Common myeloid progenitor, CD34-positive (primary cell): ENCODE measurements around the gene LEMD2.
"Not testable (repeated sequence)": the region's sequence is repeated elsewhere in the genome, so short reads cannot be mapped to it uniquely, and the experiment has no call there.

Experiments
- CTCF ChIA-PET: fragments of 350-600 bp; sonication (Branson Sonifier 250); formaldehyde crosslinking; loops from one replicate; lab custom pipeline; 2021; ENCODE audit warnings: antibody characterized with exemption; lab: Charles Lee
- POLR2A ChIA-PET: fragments of 350-600 bp; sonication (Branson Sonifier 250); formaldehyde crosslinking; loops from one replicate; lab custom pipeline; 2021; ENCODE audit warnings: antibody characterized with exemption; lab: Charles Lee
- DNase-seq, 3 donors: peaks; one replicate each; pipeline versions ENCODE4 v3.0.0 to v3.0.0-alpha.2; 2013
- H3K27ac ChIP-seq, 2 experiments: 1 replicate in 1 of 2; 2 replicates in 1 of 2; pipeline ENCODE4 v1.7.0; 2013; ENCODE audit warnings: inconsistent platforms in 2 of 2, low read length in 2 of 2, mild to moderate bottlenecking in 2 of 2, low read depth in 1 of 2, moderate library complexity in 1 of 2; ENCODE audit not compliant: severe bottlenecking in 2 of 2, insufficient read depth in 1 of 2, poor library complexity in 1 of 2
- H3K27me3 ChIP-seq, 5 experiments: replicated peaks in 2 of 5; 1 replicate in 3 of 5; 2 replicates in 2 of 5; pipeline versions ENCODE4 v1.6.1 to v1.7.0; 2013; ENCODE audit warnings: low read length in 4 of 5, mild to moderate bottlenecking in 2 of 5, moderate library complexity in 2 of 5, inconsistent platforms in 1 of 5; ENCODE audit not compliant: insufficient read depth in 5 of 5, control insufficient read depth in 4 of 5
- H3K36me3 ChIP-seq, 4 experiments: 1 replicate in 2 of 4; 2 replicates in 2 of 4; pipeline versions ENCODE4 v1.6.1 to v1.7.0; 2013; ENCODE audit warnings: low read length in 3 of 4, control low read depth in 1 of 4, mild to moderate bottlenecking in 1 of 4; ENCODE audit not compliant: control insufficient read depth in 4 of 4, insufficient read depth in 4 of 4
- H3K4me1 ChIP-seq, 4 experiments: 1 replicate in 3 of 4; 2 replicates in 1 of 4; pipeline versions ENCODE4 v1.6.1 to v1.7.1; 2013; ENCODE audit warnings: low read length in 3 of 4, mild to moderate bottlenecking in 3 of 4, control low read depth in 1 of 4, inconsistent platforms in 1 of 4, moderate library complexity in 1 of 4; ENCODE audit not compliant: control insufficient read depth in 4 of 4, insufficient read depth in 4 of 4; ENCODE audit errors: control extremely low read depth in 1 of 4
- H3K4me3 ChIP-seq, 7 experiments: 1 replicate in 4 of 7; 2 replicates in 3 of 7; pipeline versions ENCODE4 v1.5.1 to v1.7.0; 2013; ENCODE audit warnings: mild to moderate bottlenecking in 7 of 7, low read length in 6 of 7, moderate library complexity in 6 of 7, inconsistent platforms in 2 of 7, low read depth in 2 of 7, control low read depth in 1 of 7; ENCODE audit not compliant: insufficient read depth in 4 of 7, control insufficient read depth in 1 of 7; ENCODE audit errors: extremely low read depth in 1 of 7
- H3K9me3 ChIP-seq, 5 experiments: 1 replicate in 4 of 5; 2 replicates in 1 of 5; pipeline versions ENCODE4 v1.6.1 to v1.7.1; 2013; ENCODE audit warnings: low read length in 4 of 5, mild to moderate bottlenecking in 2 of 5, inconsistent platforms in 1 of 5, low read depth in 1 of 5, moderate library complexity in 1 of 5; ENCODE audit not compliant: control insufficient read depth in 4 of 5, insufficient read depth in 2 of 5; ENCODE audit errors: control extremely low read depth in 1 of 5
- WGBS: methylation state at CpG from one replicate; pipeline ENCODE4 v1.1.5; 2013; ENCODE audit not compliant: insufficient coverage; 5-methylcytosine and 5-hydroxymethylcytosine counted together

The LEMD2 gene

GRCh38 chr6:33831725-33832124, 42.8 kb upstream of the LEMD2 start:
- H3K4me1 ChIP-seq, POLR2A ChIA-PET, DNase-seq, H3K9me3 ChIP-seq, H3K36me3 ChIP-seq, H3K4me3 ChIP-seq, H3K27ac ChIP-seq: not testable (repeated sequence)
- peaks cover 0 to 15% (median 0%) of the 10 kb centered on the region in 5 experiments for H3K27me3 ChIP-seq
- WGBS = 100% methylated on average over 1 of the region's 5 CpGs
- CTCF ChIA-PET = interaction anchor here (0.6 kb wide), 1 partner anchor 61 kb away, joined by 3 read pairs; no protein-coding TSS in a partner anchor

- no peaks in the 10 kb centered on the region for H3K9me3 ChIP-seq
- H3K27me3 ChIP-seq = peaks cover 0 to 15% (median 0%) of the 10 kb centered on the region in 5 experiments
- POLR2A ChIA-PET = no interaction called here
- H3K27ac ChIP-seq = no peak overlapping the region
- no peaks in the 10 kb centered on the region for H3K4me1 ChIP-seq
- DNase-seq = no peak
- no peaks in the 10 kb centered on the region for H3K36me3 ChIP-seq
- CTCF ChIA-PET = no interaction called here
- WGBS = 87% methylated on average over 16 of the region's 21 CpGs
- no peak overlapping the region for H3K4me3 ChIP-seq
These were observed 41.8 kb upstream of the LEMD2 start for GRCh38 chr6:33830635-33831240.

- POLR2A ChIA-PET = no interaction called here
- Histone ChIP-seq H3K36me3 (no peaks in the 10 kb centered on the region), H3K27ac (no peak overlapping the region), H3K4me3 (no peak overlapping the region), H3K27me3 (peaks cover 0 to 15% (median 0%) of the 10 kb centered on the region in 5 experiments), H3K4me1 (no peaks in the 10 kb centered on the region), H3K9me3 (no peaks in the 10 kb centered on the region)
- CTCF ChIA-PET = interaction anchor here (1.2 to 1.3 kb wide), 2 partner anchors 11 kb away, joined by 3 to 4 read pairs; no protein-coding TSS in a partner anchor
- WGBS = 82% methylated on average over 15 of the region's 15 CpGs
- DNase-seq = no peak
These were observed 40.1 kb upstream of the LEMD2 start for GRCh38 chr6:33828764-33829731.

GRCh38 chr6:33828452-33828763, 39.5 kb upstream of the LEMD2 start:
- Histone ChIP-seq H3K4me1 (no peaks in the 10 kb centered on the region), H3K36me3 (no peaks in the 10 kb centered on the region), H3K27ac (no peak overlapping the region), H3K9me3 (no peaks in the 10 kb centered on the region), H3K4me3 (no peak overlapping the region), H3K27me3 (peaks cover 0 to 15% (median 0%) of the 10 kb centered on the region in 5 experiments)
- WGBS = no CpG with 5 or more reads among the region's 4 CpGs
- CTCF ChIA-PET = interaction anchor here (1.3 kb wide), 1 partner anchor 11 kb away, joined by 4 read pairs; no protein-coding TSS in a partner anchor
- POLR2A ChIA-PET = no interaction called here
- DNase-seq = no peak

GRCh38 chr6:33827546-33828451, 38.9 kb upstream of the LEMD2 start:
- H3K9me3 ChIP-seq = no peaks in the 10 kb centered on the region
- CTCF ChIA-PET = interaction anchor here (1.3 kb wide), 1 partner anchor 10 kb away, joined by 4 read pairs; no protein-coding TSS in a partner anchor
- H3K4me1 ChIP-seq = no peaks in the 10 kb centered on the region
- no peak overlapping the region for H3K4me3 ChIP-seq
- H3K36me3 ChIP-seq = no peaks in the 10 kb centered on the region
- H3K27ac ChIP-seq = no peak overlapping the region
- 95% methylated on average over 9 of the region's 14 CpGs for WGBS
- peaks cover 0 to 15% (median 0%) of the 10 kb centered on the region in 5 experiments for H3K27me3 ChIP-seq
- DNase-seq = no peak
- POLR2A ChIA-PET = no interaction called here

GRCh38 chr6:33826537-33826936, 37.6 kb upstream of the LEMD2 start:
- ChIA-PET CTCF (interaction anchor here (1.2 kb wide), 1 partner anchor 14 kb away, joined by 3 read pairs; no protein-coding TSS in a partner anchor), POLR2A (no interaction called here)
- Histone ChIP-seq H3K4me1 (peaks cover 0 to 9% (median 5%) of the 10 kb centered on the region in 4 experiments), H3K36me3 (no peaks in the 10 kb centered on the region), H3K27me3 (peaks cover 0 to 15% (median 0%) of the 10 kb centered on the region in 5 experiments), H3K9me3 (no peaks in the 10 kb centered on the region), H3K4me3 (no peak overlapping the region), H3K27ac (no peak overlapping the region)
- DNase-seq = peak in 2 of 3 donors; percentile 30 to 33
- 41% methylated on average over 2 of the region's 2 CpGs for WGBS
